NCI-H2196 treated with DMSO at 0.1 percent for 48 hours (cell line): ENCODE data around the gene AFDN.

Experiments used
- DNase-seq: peaks from one replicate; lab custom pipeline; 2025; ENCODE audit not compliant: unreplicated experiment; lab: John Stamatoyannopoulos, UW

AFDN gene

GRCh38 chr6:167860550-167861226, 34.0 kb downstream of the AFDN start:
- no peak for DNase-seq

- DNase-seq, result no peak
Observed at GRCh38 chr6:167861424-167861823, 34.7 kb downstream of the AFDN start.

- DNase-seq, result no peak
Observed at GRCh38 chr6:167863897-167864296, 37.2 kb downstream of the AFDN start.

- no peak for DNase-seq
Observed at GRCh38 chr6:167866642-167867041, 39.9 kb downstream of the AFDN start.

- DNase-seq, result no peak
Observed at GRCh38 chr6:167870321-167870720, 43.6 kb downstream of the AFDN start.

- no peak for DNase-seq
Observed at GRCh38 chr6:167872538-167873210, 46.0 kb downstream of the AFDN start.

- DNase-seq, result no peak
Observed at GRCh38 chr6:167877994-167878779, 51.5 kb downstream of the AFDN start.

GRCh38 chr6:167879612-167880011, 52.9 kb downstream of the AFDN start:
- DNase-seq, result no peak

GRCh38 chr6:167881327-167881726, 54.6 kb downstream of the AFDN start:
- no peak for DNase-seq

- no peak for DNase-seq
Observed at GRCh38 chr6:167882244-167882643, 55.5 kb downstream of the AFDN start.

- DNase-seq, result no peak
Observed at GRCh38 chr6:167888098-167888497, 61.4 kb downstream of the AFDN start.

- no peak for DNase-seq
Observed at GRCh38 chr6:167892835-167893815, 66.4 kb downstream of the AFDN start.

- DNase-seq, result no peak
Observed at GRCh38 chr6:167894965-167895364, 68.3 kb downstream of the AFDN start.

GRCh38 chr6:167896648-167897047, 69.9 kb downstream of the AFDN start:
- no peak for DNase-seq

GRCh38 chr6:167898673-167899311, 72.1 kb downstream of the AFDN start:
- peak; percentile 15 for DNase-seq

GRCh38 chr6:167904791-167905190, 78.1 kb downstream of the AFDN start:
- DNase-seq, result no peak

GRCh38 chr6:167906899-167907298, 80.2 kb downstream of the AFDN start:
- DNase-seq, result peak; percentile 11

GRCh38 chr6:167907837-167908681, 81.3 kb downstream of the AFDN start:
- DNase-seq, result peak; percentile 1

- DNase-seq, result no peak
Observed at GRCh38 chr6:167910007-167910406, 83.3 kb downstream of the AFDN start.
